ENCODE measurements around the gene MPC2. TPM values are rescaled to one million over a fixed set of nuclear protein-coding genes. Genes with fewer than 3 reads are reported as not detected.

Gene MPC2
- total RNA-seq, 1 donor from 2014 or later = 50.8 TPM

- H3K27me3 Mint-ChIP-seq (ENCODE audit: unreplicated experiment) = no peaks in the 10 kb centered on the region
- DNase-seq (ENCODE audit: extremely low spot score, unreplicated experiment) = no peak
- H3K27ac Mint-ChIP-seq (ENCODE audit: unreplicated experiment) = no peak overlapping the region
- no peaks in the 10 kb centered on the region for H3K36me3 Mint-ChIP-seq (ENCODE audit: unreplicated experiment)
- no peaks in the 10 kb centered on the region for H3K9me3 Mint-ChIP-seq (ENCODE audit: unreplicated experiment)
- TF ChIP-seq, protein P1, sequence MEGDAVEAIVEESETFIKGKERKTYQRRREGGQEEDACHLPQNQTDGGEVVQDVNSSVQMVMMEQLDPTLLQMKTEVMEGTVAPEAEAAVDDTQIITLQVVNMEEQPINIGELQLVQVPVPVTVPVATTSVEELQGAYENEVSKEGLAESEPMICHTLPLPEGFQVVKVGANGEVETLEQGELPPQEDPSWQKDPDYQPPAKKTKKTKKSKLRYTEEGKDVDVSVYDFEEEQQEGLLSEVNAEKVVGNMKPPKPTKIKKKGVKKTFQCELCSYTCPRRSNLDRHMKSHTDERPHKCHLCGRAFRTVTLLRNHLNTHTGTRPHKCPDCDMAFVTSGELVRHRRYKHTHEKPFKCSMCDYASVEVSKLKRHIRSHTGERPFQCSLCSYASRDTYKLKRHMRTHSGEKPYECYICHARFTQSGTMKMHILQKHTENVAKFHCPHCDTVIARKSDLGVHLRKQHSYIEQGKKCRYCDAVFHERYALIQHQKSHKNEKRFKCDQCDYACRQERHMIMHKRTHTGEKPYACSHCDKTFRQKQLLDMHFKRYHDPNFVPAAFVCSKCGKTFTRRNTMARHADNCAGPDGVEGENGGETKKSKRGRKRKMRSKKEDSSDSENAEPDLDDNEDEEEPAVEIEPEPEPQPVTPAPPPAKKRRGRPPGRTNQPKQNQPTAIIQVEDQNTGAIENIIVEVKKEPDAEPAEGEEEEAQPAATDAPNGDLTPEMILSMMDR (IDR thresholded peaks at IDR 0.05) = no peak
- H3K4me1 Mint-ChIP-seq (ENCODE audit: unreplicated experiment) = peaks cover 20% of the 10 kb centered on the region
- H3K4me3 Mint-ChIP-seq (ENCODE audit: unreplicated experiment) = no peak overlapping the region
Measured at GRCh38 chr1:167928457-167928852, 8.4 kb downstream of the MPC2 start.

GRCh38 chr1:167927046-167927754 is 9.7 kb downstream of the MPC2 start:
- Mint-ChIP-seq H3K27me3 (ENCODE audit: unreplicated experiment) (no peaks in the 10 kb centered on the region), H3K4me1 (ENCODE audit: unreplicated experiment) (peaks cover 20% of the 10 kb centered on the region), H3K9me3 (ENCODE audit: unreplicated experiment) (no peaks in the 10 kb centered on the region), H3K36me3 (ENCODE audit: unreplicated experiment) (no peaks in the 10 kb centered on the region), H3K4me3 (ENCODE audit: unreplicated experiment) (no peak overlapping the region), H3K27ac (ENCODE audit: unreplicated experiment) (no peak overlapping the region)
- DNase-seq (ENCODE audit: extremely low spot score, unreplicated experiment) = no peak
- TF ChIP-seq, protein P1 (IDR thresholded peaks at IDR 0.05) = no peak

GRCh38 chr1:167926486-167926997 is 10.3 kb downstream of the MPC2 start:
- no peaks in the 10 kb centered on the region for H3K9me3 Mint-ChIP-seq (ENCODE audit: unreplicated experiment)

GRCh38 chr1:167924543-167925231 is 12.2 kb downstream of the MPC2 start:
- Mint-ChIP-seq H3K27ac (ENCODE audit: unreplicated experiment) (no peak overlapping the region), H3K36me3 (ENCODE audit: unreplicated experiment) (peaks cover 3% of the 10 kb centered on the region), H3K4me3 (ENCODE audit: unreplicated experiment) (no peak overlapping the region), H3K9me3 (ENCODE audit: unreplicated experiment) (no peaks in the 10 kb centered on the region), H3K27me3 (ENCODE audit: unreplicated experiment) (no peaks in the 10 kb centered on the region), H3K4me1 (ENCODE audit: unreplicated experiment) (peaks cover 24% of the 10 kb centered on the region)
- TF ChIP-seq, protein P1 (IDR thresholded peaks at IDR 0.05) = no peak
- DNase-seq (ENCODE audit: extremely low spot score, unreplicated experiment) = no peak

More at GRCh38 chr1:167926486-167926997, 10.3 kb downstream of the MPC2 start:
- TF ChIP-seq, protein P1 (IDR thresholded peaks at IDR 0.05) = no peak
- Mint-ChIP-seq H3K27ac (ENCODE audit: unreplicated experiment) (no peak overlapping the region), H3K36me3 (ENCODE audit: unreplicated experiment) (no peaks in the 10 kb centered on the region), H3K27me3 (ENCODE audit: unreplicated experiment) (no peaks in the 10 kb centered on the region), H3K4me1 (ENCODE audit: unreplicated experiment) (peaks cover 24% of the 10 kb centered on the region), H3K4me3 (ENCODE audit: unreplicated experiment) (no peak overlapping the region)
- no peak for DNase-seq (ENCODE audit: extremely low spot score, unreplicated experiment)

DNA sequence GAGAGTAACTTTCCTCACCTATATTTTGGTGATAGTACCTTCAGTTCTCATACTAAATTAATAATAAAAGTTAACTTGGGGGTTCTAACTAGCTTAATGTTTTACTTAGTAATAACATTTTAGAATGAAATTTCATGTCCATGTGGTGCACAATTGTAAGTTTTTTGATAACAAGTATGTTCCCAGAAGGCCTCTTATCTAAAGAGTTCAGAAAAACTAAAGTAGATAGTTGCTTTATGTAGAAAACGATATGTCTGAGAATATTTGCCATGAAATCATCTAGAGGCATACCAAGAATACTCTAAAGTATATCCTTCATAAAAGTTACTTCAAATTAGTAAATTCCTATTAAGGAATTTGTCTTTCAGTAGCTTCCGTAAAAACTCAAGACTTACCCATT is 12.8 kb downstream of the MPC2 start:
- Mint-ChIP-seq H3K4me1 (ENCODE audit: unreplicated experiment) (peaks cover 24% of the 10 kb centered on the region), H3K27me3 (ENCODE audit: unreplicated experiment) (no peaks in the 10 kb centered on the region), H3K36me3 (ENCODE audit: unreplicated experiment) (peaks cover 6% of the 10 kb centered on the region), H3K27ac (ENCODE audit: unreplicated experiment) (no peak overlapping the region), H3K9me3 (ENCODE audit: unreplicated experiment) (no peaks in the 10 kb centered on the region), H3K4me3 (ENCODE audit: unreplicated experiment) (no peak overlapping the region)
- DNase-seq (ENCODE audit: extremely low spot score, unreplicated experiment) = no peak
- TF ChIP-seq, protein P1 (IDR thresholded peaks at IDR 0.05) = no peak
